Body of pancreas (tissue), 4 donors: Measurements from ENCODE around the gene DESI2. TPM values are rescaled to one million over a fixed set of nuclear protein-coding genes. Genes with fewer than 3 reads are reported as not detected.

Source experiments
- ATAC-seq: fragments of 150-250 bp; one replicate; pipeline ENCODE4 v1.9.1; 2016
- DNase-seq, 4 donors: peaks; one replicate each; pipeline ENCODE4 v3.0.0-alpha.2; 2019
- H3K27ac ChIP-seq, 4 donors: fragments of 200-600 bp; sonication (generic); 1 replicate in 3 of 4; 2 replicates in 1 of 4; pipeline versions ENCODE4 v1.5.1 to v1.6.1; 2016 to 2019; ENCODE audit warnings: mild to moderate bottlenecking in 1 of 4, mixed read lengths in 1 of 4, moderate library complexity in 1 of 4
- H3K27me3 ChIP-seq, 2 donors: fragments of 200-600 bp; sonication (generic); one replicate each; pipeline ENCODE4 v1.6.0; 2016; ENCODE audit warnings: mild to moderate bottlenecking in 1 of 2
- H3K36me3 ChIP-seq, 2 donors: fragments of 200-600 bp; sonication (generic); replicated peaks in 1 of 2; 2 replicates each; pipeline ENCODE4 v1.5.1; 2016; ENCODE audit warnings: low read depth in 2 of 2; ENCODE audit not compliant: insufficient read depth in 1 of 2
- H3K4me1 ChIP-seq: fragments of 200-600 bp; sonication (generic); one replicate; pipeline ENCODE4 v1.6.0; 2016
- H3K4me3 ChIP-seq, 2 donors: fragments of 200-600 bp; sonication (generic); 1 replicate in 1 of 2; 2 replicates in 1 of 2; pipeline ENCODE4 v1.5.1; 2016 to 2019
- H3K9me3 ChIP-seq, 3 donors: fragments of 200-600 bp; sonication (generic); 1 replicate in 2 of 3; 2 replicates in 1 of 3; pipeline ENCODE4 v1.5.1; 2016
- CTCF ChIP-seq, 7 experiments: fragments of 450-650 bp in 4 of 7; fragments of 200-600 bp in 3 of 7; sonication (generic) in 3 of 7; IDR thresholded peaks; one replicate each; pipeline ENCODE4 v1.5.1; 2016 to 2019; ENCODE audit warnings: antibody characterized with exemption in 7 of 7
- POLR2A ChIP-seq, 3 donors: fragments of 450-650 bp; IDR thresholded peaks; one replicate each; pipeline ENCODE4 v1.6.1; 2016; ENCODE audit warnings: antibody characterized with exemption in 3 of 3, mild to moderate bottlenecking in 2 of 3
- WGBS, 2 donors: methylation state at CpG; one replicate each; pipeline ENCODE4 v1.1.5; 2017; 5-methylcytosine and 5-hydroxymethylcytosine counted together
- intact Hi-C: fragments of 100-400 bp; cut with DNase I; formaldehyde crosslinking; loops from one replicate; pipeline ENCODE4 v1.15.1; 2023
- total RNA-seq, 2 donors: library from RNA; depleted of rRNA; stranded (reverse); fragments of >200 nt; gene quantifications; one replicate each; pipeline ENCODE4 v1.1.0, GENCODE V29; 2016

Gene DESI2
- total RNA-seq, 2 donors from 2014 or later, result 14.5 TPM

GRCh38 chr1:244634546-244634945 lies 18.4 kb upstream of the DESI2 start:
- H3K36me3 ChIP-seq, result no peaks in the 10 kb centered on the region
- intact Hi-C loops, result no loop called here
- H3K27ac ChIP-seq, result no peak overlapping the region
- H3K4me3 ChIP-seq, result no peak overlapping the region
- WGBS, 2 donors, result 84 to 93% methylated on average over 6 of the region's 6 CpGs
- no peak for TF ChIP-seq POLR2A (IDR thresholded peaks at IDR 0.05)
- no peak for TF ChIP-seq CTCF (IDR thresholded peaks at IDR 0.05)
- H3K27me3 ChIP-seq, result no peaks in the 10 kb centered on the region
- no peak for ATAC-seq
- DNase-seq, result no peak
- H3K9me3 ChIP-seq, result no peaks in the 10 kb centered on the region
- no peaks in the 10 kb centered on the region for H3K4me1 ChIP-seq

GRCh38 chr1:244636488-244637259 lies 16.3 kb upstream of the DESI2 start:
- Histone ChIP-seq H3K4me3 (no peak overlapping the region), H3K27me3 (no peaks in the 10 kb centered on the region), H3K36me3 (no peaks in the 10 kb centered on the region), H3K4me1 (no peaks in the 10 kb centered on the region), H3K9me3 (no peaks in the 10 kb centered on the region), H3K27ac (no peak overlapping the region)
- no peak for ATAC-seq
- intact Hi-C loops, result no loop called here
- 78 to 79% methylated on average over 10 of the region's 10 CpGs for WGBS, 2 donors
- DNase-seq, result no peak
- TF ChIP-seq CTCF (IDR thresholded peaks at IDR 0.05), result no peak
- TF ChIP-seq POLR2A (IDR thresholded peaks at IDR 0.05), result no peak

GRCh38 chr1:244639561-244639960 lies 13.4 kb upstream of the DESI2 start:
- Histone ChIP-seq H3K4me1 (no peaks in the 10 kb centered on the region), H3K27ac (no peak overlapping the region), H3K4me3 (no peak overlapping the region), H3K9me3 (no peaks in the 10 kb centered on the region), H3K36me3 (no peaks in the 10 kb centered on the region), H3K27me3 (no peaks in the 10 kb centered on the region)
- DNase-seq, result no peak
- intact Hi-C loops, result no loop called here
- no peak for TF ChIP-seq POLR2A (IDR thresholded peaks at IDR 0.05)
- TF ChIP-seq CTCF (IDR thresholded peaks at IDR 0.05), result no peak
- no peak for ATAC-seq

- Histone ChIP-seq H3K4me1 (no peaks in the 10 kb centered on the region), H3K9me3 (no peaks in the 10 kb centered on the region), H3K27me3 (no peaks in the 10 kb centered on the region), H3K27ac (no peak overlapping the region), H3K36me3 (no peaks in the 10 kb centered on the region), H3K4me3 (no peak overlapping the region)
- ATAC-seq (no peak), DNase-seq (no peak)
- TF ChIP-seq POLR2A (IDR thresholded peaks at IDR 0.05), result no peak
- no peak for TF ChIP-seq CTCF (IDR thresholded peaks at IDR 0.05)
- WGBS, 2 donors, result 86 to 88% methylated on average over 6 of the region's 6 CpGs
- intact Hi-C loops, result no loop called here
Observed at GRCh38 chr1:244640917-244641316, 12.0 kb upstream of the DESI2 start.

- Histone ChIP-seq H3K27me3 (no peaks in the 10 kb centered on the region), H3K27ac (no peak overlapping the region), H3K4me3 (no peak overlapping the region), H3K4me1 (no peaks in the 10 kb centered on the region), H3K9me3 (no peaks in the 10 kb centered on the region), H3K36me3 (no peaks in the 10 kb centered on the region)
- intact Hi-C loops, result no loop called here
- DNase-seq (no peak), ATAC-seq (no peak)
- 75 to 76% methylated on average over 16 of the region's 16 CpGs for WGBS, 2 donors
- TF ChIP-seq CTCF (IDR thresholded peaks at IDR 0.05) (no peak), POLR2A (IDR thresholded peaks at IDR 0.05) (no peak)
Observed at GRCh38 chr1:244642526-244642925, 10.4 kb upstream of the DESI2 start.
